MM.1S (cell line): ENCODE results near the gene RETSAT.

Source experiments
- EZH2 ChIP-seq: fragments of 300-600 bp; sonication (generic); optimal IDR thresholded peaks from 2 replicates; pipeline ENCODE3; 2017; ENCODE audit warnings: low read depth, mild to moderate bottlenecking, antibody characterized with exemption, low read length, mixed read lengths
- EZH2phosphoT487 ChIP-seq: fragments of 300-600 bp; sonication (generic); IDR thresholded peaks from 2 replicates; pipeline ENCODE4 v1.6.1; 2018; ENCODE audit warnings: antibody characterized with exemption, low read length
- TF ChIP-seq, protein P1 (sequence below): fragments of 300-600 bp; sonication (generic); IDR thresholded peaks from 2 replicates; pipeline ENCODE4 v1.5.1; 2016; ENCODE audit warnings: antibody characterized with exemption, low read length, mixed read lengths

DNA sequence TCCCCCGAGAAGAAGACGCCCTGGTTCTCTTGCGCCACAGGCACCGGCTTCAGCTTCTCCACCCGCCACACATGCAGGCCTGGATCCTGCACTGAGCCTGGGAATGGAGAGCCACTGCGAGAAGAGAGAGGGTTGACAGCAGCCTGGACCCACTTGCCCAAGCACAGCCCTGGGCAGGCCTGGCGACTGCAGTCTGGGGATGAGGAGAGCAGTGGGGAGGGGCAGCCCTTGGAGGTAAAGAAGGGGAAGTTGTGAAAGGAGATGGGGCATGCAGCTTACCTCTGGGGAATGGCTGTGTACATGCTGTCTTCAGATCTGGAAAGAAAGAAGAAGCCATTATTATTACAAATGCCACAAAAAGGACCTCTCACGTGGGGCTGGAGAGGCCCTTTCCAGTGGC, 47.5 kb upstream of the RETSAT start:
- TF ChIP-seq, protein P1, sequence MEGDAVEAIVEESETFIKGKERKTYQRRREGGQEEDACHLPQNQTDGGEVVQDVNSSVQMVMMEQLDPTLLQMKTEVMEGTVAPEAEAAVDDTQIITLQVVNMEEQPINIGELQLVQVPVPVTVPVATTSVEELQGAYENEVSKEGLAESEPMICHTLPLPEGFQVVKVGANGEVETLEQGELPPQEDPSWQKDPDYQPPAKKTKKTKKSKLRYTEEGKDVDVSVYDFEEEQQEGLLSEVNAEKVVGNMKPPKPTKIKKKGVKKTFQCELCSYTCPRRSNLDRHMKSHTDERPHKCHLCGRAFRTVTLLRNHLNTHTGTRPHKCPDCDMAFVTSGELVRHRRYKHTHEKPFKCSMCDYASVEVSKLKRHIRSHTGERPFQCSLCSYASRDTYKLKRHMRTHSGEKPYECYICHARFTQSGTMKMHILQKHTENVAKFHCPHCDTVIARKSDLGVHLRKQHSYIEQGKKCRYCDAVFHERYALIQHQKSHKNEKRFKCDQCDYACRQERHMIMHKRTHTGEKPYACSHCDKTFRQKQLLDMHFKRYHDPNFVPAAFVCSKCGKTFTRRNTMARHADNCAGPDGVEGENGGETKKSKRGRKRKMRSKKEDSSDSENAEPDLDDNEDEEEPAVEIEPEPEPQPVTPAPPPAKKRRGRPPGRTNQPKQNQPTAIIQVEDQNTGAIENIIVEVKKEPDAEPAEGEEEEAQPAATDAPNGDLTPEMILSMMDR, result no peak
- no peak for TF ChIP-seq EZH2
- no peak for TF ChIP-seq EZH2phosphoT487
